LNCAP (cell line): ENCODE measurements around the gene PRDM16.

Experiments used
- CTCF ChIP-seq: fragments of 450-650 bp; IDR thresholded peaks from 2 replicates; pipeline ENCODE4 v1.5.1; 2017; ENCODE audit warnings: mild to moderate bottlenecking

PRDM16 gene

DNA sequence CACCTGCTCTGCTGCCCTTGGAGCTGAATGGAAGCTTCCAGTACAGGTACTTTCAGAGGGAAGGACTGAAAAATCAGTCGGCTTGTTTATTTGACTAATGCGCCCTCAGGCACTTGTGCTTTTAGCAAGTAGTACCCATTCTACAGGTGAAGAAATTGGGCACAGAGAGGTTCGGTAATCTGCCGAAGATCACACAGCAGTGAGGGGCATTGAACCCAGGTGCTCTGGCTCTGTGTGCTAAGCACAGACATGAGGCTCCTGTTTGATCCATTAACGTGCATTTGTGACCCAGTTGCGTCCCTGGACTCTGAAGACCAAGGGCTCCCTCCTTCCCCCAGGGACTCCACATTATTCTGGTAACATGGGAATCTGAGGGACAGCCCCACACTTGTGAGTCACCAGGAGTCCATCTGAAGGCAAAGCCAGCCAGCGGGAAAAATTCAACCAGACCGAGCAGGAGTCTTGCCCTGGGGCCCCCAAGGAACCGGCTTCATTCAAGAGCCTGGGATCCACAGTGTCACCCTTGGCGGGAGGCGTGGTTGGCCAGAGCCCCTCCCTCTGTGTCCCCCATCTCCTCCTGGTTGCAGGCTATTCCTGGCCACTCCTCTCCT, 193.1 kb downstream of the PRDM16 start:
- no peak for TF ChIP-seq CTCF

DNA sequence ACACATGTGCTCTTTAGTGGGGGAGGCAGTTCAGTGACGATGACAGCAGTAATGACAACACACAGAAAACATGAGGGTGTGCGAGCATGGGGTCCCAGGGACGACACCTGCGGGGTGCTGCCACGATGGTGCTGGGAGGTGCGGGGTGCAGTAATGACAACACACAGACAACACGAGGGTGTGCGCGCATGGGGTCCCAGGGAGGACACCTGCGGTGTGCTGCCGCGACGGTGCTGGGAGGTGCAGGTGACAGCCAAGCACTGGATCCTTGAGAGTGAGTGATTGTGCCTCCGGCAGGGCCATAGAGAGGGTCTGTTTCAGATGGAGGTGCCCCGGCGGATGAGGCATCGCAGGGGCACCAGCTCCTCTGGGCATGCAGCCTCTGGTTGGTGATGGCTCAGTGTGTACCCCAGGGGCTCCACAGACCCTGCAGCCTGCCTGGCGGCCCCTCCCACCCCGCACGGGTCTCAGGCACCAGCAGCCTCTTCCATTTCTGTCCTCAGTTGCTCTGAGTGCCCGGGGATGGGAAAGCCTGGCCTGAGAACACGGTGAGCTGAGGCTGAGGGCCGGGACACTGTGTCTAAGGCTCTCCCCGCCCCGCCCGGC, 193.8 kb downstream of the PRDM16 start:
- TF ChIP-seq CTCF, result no peak

- no peak for TF ChIP-seq CTCF
These were observed 194.8 kb downstream of the PRDM16 start for GRCh38 chr1:3263790-3264189.

DNA sequence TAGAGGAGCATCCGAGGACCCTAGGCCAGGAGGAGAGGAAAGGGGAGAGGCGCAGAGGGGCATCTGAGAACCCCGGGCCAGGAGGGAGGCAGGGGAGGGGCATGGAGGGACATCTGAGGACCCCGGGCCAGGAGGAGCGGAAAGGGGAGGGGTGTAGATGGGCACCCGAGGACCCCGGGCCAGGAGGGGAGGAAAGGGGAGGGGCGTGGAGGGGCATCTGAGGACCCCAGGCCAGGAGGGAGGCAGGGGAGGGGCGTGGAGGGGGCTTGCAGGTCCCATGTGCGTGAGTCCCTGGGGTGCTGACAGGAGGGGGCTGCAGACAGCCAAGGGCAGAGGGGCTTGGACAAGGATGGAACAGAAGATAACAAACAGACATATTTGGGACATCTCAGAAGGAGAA, 195.5 kb downstream of the PRDM16 start:
- no peak for TF ChIP-seq CTCF

DNA sequence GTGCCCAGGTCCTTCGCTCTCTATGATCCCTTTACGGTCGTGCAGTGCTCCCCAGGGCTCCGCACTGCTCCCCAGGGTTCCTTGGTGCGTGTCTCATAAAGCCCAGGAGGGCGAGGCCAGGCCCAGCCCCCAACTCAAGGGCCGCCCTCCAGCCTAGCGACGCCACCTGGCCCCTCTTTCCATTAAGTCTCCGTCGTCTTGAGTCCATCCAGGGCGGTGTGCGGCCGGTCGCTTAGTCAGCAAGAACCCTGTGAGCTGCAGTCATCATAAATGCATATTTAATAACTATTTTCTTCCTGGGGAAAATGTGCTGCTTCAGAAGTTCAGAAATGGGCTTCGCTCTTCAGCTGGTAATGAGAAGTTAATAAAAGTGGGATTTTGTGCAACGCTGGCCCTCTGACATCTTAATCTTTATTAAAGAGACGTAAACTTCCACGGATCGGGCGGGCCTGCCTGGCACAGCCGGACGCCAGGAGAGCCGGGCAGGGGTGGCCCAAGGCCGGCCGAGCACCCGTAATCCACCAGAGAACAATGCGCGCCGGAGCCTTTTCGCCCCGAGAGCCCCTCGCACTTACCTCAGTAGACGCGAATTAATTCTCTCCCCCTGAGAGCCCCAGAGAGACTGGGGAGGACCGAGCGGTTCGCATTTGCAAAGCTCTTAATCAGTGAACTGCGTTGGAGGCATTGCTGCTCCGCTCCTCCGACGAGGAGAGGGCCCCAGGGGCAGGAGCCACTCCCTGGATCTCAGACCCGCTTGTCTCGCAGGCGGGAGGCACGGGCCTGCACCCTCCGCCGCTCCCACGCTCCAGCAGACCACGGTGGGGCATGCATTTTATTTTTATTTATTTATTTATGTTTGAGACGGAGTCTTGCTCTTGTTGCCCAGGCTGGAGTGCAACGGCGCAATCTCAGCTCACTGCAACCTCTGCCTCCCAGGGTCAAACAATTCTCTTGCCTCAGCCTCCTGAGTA, 197.1 kb downstream of the PRDM16 start:
- no peak for TF ChIP-seq CTCF

- no peak for TF ChIP-seq CTCF
These were observed 198.0 kb downstream of the PRDM16 start for GRCh38 chr1:3266870-3267549.

DNA sequence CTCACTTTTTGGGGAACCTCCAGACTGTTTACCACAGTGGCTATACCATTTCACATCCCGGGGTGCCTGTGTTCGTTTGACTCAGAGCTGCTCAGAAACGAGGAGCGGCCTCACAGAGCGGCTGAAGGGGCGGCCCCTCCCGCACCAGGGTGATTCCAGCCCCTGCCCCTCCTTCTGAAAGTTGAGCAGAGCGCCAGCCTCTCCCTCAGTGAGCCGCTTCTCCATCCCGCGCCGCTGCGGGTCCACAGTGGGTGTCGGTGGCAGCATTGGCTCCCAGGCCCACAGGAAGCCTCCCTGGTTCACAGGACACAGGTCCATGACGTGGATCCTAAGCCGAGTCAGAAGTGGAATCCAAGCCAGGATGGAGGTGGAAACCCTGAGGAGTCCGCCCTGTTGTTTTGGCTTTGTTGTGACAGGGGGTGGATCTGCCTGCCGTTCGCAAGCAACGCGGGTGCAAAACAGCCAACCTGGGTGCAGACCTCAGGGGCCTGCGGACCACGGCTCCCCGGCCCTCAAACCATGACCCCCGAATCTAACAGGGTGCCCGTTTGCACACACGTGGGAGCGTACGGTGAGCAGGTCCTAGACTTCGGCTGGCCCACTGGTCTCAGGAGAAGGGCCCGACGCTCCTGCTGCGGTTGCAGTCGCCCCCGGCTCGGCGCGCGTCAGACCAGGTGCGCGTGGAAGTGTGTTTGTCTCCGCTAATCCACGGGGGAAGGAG, 198.7 kb downstream of the PRDM16 start:
- no peak for TF ChIP-seq CTCF
